Hepatocyte (in vitro differentiated cells): ENCODE results near the gene NT5C1B.

ENCODE experiments used
- CTCF ChIP-seq: fragments of 200-600 bp; sonication (generic); IDR thresholded peaks from 2 replicates; pipeline ENCODE4 v1.5.1; 2016; ENCODE audit warnings: antibody characterized with exemption, mild to moderate bottlenecking; ENCODE audit not compliant: poor library complexity
- EZH2 ChIP-seq: fragments of 200-600 bp; sonication (generic); IDR thresholded peaks from 2 replicates; pipeline ENCODE4 v1.6.1; 2016; ENCODE audit warnings: antibody characterized with exemption, mild to moderate bottlenecking, borderline replicate concordance

- TF ChIP-seq CTCF: no peak
- no peak for TF ChIP-seq EZH2
These were observed 48.5 kb downstream of the NT5C1B start for GRCh38 chr2:18540872-18541271.
